HG02763 (cell line): ENCODE data around the gene RNF17.
"Not testable (repeated sequence)": the region's sequence is repeated elsewhere in the genome, so short reads cannot be mapped to it uniquely, and the experiment has no call there.

Experiments
- ATAC-seq: cut with Tn5 transposase; IDR thresholded peaks from one replicate; pipeline ENCODE4 v1.9.1; 2021; ENCODE audit warnings: mild to moderate bottlenecking, moderate library complexity; ENCODE audit not compliant: unreplicated experiment

RNF17 gene

DNA sequence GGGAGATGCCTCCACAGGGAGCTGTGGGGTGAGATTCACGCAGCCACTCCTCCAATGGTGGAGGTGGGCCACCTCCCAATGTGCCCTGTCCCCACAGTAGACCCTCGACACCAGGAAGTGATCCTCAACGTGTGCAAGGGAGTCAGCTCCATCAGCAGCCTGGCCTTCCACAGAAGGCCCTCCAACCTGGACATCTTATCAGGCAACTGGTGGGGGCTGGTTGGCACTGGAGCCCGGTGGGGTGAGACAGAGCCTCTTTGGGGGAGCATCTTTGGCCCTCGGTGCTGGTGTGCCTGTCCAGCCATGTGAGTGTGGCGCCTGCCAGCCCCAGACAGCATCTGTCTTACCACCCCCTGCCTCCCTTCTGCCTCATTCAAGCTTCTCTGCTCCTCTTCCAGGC lies 19.7 kb upstream of the RNF17 start:
- ATAC-seq: no peak

DNA sequence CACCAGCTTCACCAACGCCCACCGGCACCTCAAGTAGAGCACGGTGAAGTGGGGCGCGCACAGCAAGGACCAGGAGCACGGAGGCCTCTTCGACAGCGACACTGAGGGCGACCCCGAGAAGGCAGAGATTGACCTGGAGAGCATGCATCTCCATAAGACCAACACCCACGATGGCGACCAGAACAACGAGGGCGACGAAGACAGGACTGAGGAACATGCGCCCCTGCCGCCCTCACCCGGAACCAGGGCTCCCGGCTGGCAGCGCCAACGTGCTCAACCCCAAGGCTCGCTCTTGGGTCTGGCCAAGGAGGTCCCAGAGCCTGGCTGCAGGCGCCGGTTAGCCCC lies 18.5 kb upstream of the RNF17 start:
- no peak for ATAC-seq

DNA sequence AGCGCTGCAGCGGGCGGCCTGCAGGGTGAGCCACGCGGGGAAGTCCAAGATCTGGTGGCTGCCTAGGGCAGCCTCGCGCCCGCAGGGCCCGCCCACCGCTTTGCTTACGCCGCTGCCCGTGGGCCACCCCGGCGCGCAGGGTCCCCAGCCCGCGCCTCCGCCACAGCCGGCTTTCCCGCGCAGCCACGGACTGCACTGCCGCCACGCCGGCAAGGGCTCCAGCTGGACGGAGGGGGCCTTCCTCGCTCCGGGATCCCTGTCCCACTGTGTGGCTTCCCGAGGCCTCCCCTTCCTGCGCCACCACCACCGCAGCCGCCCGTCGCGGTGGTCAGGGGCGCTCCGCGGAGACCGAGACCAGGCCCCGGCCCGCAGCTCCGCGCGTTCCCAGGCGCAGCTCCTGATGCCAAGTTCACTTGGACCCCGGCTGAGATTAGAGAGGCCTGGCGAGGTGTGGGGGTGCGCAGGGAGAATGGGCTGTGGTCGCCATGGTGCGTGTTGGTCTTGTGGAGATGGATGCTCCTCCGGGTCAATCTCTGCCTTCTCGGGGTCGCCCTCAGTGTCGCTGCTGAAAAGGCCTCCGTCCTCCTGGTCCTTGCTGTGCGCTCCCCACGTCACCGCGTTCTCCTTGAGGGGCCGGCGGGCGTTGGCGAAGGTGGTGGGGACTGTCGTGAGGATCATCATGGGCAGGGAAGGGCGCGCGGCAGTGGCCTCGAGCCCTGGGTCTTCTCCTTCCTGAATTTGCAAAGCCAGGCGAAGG lies 17.9 kb upstream of the RNF17 start:
- no peak for ATAC-seq

DNA sequence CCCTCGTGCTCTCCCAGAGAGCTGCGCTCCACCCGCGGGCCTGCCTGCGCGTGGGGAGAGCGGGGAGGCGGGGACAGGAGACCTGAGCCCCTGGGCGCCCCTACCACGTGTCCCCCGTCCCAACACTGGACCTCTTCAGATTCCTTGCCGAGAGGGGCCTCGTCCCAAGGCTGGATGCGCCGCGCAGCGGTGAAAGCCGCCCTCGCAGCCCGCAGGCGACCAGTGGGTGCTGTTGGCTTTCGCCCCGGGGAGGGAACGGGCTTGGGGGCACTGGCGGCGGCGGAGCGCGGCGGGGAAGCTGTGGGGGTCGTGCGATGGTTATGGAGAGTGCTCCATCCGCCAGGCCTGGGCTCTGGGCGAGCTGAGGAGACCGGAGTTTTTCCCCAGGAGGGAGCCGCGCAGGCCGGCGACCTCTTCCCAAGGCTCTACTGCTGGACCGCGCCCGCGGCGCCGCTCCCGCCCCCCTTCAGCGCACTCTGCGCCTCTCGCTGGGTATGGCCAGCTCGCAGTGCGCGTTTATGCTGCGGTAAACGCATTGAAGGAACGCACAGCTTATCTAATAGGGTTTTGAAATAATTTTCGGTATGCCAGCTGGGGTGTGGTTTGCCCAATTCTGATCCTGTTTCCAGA lies 17.2 kb upstream of the RNF17 start:
- ATAC-seq: no peak

DNA sequence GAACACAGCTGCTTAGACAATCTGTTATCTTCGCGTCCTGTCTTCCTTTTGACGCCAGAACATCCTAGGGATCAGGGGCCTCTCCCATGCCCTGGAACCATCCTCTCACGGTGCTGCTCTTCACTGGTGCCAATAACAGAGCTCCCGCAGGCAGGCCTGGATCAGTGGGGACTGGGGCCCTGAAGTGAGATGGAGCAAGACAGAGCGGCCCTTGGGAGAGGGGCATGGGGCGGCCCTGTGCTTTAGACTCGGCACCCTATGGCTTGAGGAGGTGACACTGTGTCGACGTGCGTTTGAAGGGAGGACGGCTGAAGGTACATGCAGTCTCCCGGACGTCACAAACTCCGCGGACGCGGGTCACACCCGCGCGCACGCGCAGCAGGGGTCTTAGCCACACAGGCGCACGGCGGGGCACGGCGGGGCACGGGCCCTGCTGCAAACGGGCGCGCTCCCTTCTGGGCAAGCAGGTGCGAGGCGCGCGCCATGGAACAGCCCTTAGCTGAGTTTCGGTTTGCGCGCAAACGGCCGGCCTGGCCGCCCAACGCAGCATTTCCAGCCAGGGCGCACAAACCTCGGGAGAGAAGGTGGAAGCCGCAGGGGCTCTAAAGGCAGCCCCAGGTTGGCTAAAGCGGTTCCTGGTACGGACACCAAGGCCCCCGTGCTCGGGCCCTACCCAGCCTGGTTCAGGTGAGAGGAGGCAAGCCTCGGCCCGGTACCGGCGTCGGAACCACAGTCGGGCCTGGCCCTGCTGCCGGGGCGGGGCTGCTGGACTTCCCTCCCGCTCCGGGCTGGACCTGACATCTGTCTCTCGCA lies 16.5 kb upstream of the RNF17 start:
- no peak for ATAC-seq

DNA sequence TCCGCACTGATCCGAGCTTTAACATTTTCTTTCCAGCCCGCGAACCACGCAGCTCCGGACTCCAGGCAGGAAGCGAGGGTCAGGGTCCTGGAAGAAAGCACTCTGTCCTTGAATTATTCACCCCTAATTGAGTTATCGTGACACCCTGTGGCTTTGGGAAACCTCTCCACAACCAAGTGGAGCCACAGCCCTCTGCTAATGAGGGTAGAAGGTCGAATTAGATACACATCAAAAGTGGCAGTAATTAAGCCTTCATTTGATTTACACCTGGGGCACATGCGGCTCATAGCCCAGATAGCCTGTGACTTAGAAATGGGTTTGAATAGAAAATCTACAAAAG lies 15.9 kb upstream of the RNF17 start:
- no peak for ATAC-seq

DNA sequence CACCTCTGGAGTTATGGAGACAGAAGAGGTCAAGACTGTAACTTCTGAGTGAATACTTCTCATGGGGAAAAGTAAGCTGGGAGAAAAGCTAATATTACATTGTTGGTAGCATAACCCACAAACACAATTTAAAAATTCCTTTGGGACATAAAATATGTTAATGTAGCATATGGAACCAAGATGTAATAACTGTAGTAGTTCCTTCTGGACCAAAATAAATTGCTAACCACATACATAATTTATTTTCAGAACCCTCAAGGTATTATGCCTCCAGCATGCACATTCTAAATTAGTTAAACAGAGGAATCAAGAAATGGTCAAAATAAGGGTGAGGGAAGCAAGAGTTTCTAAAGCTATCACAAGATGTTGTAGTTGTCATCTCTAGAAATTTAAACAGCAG lies 4.8 kb upstream of the RNF17 start:
- no peak for ATAC-seq

DNA sequence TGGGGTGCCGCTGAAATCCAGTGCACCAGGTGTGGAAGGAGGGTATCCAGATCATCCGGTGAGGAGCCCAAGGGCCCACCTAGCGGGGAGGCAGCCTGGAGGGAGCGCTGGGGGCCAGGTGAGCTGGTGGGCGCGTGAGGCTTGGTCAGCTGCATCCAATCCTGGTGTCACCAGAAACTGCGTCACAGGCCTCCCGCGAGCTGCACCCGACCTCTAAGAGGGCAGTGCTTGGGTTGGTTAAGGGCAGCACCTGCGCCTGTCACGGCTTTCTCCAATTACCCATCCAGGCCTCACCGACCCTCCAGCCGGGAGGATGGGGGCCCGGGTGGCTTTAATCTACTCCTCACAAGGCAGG lies 284 bp downstream of the RNF17 start:
- ATAC-seq: no peak

DNA sequence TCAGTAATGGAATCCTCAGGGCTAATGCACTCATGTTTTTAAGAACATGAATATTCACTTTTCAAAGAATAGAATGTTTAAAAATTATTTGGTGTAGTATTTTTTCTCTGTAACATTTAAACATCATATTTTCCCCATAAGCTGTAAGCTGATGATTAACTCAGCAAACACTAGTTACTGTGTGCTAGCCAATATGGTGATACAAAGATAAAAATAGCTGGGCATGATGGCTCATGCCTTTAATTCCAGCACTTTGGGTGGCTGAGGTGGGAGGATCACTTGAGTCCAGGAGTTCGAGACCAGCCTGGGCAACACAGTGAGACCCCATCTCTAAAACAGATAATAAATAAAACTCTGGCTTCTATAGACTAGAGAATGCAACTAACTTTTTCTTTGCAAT lies 13.2 kb downstream of the RNF17 start:
- no peak for ATAC-seq

DNA sequence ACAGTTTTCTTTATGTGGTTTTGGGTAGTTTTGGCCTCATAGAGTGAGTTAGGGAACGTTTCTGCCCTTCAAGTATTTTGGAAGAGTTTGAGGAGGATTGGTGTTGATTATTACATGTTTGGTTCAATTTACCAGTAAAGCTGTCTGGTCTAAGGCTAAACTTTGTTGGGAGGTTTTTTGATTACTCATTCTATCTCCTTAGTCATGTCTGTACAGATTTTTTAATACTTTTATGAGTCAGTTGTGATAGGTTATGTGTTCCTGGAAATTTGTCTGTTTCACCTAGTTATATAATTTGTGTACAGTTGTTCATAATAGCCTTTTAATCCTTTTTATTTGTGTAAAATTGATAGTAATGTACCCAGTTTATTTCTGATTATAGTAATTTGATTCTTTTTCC lies 20.4 kb downstream of the RNF17 start:
- no peak for ATAC-seq

DNA sequence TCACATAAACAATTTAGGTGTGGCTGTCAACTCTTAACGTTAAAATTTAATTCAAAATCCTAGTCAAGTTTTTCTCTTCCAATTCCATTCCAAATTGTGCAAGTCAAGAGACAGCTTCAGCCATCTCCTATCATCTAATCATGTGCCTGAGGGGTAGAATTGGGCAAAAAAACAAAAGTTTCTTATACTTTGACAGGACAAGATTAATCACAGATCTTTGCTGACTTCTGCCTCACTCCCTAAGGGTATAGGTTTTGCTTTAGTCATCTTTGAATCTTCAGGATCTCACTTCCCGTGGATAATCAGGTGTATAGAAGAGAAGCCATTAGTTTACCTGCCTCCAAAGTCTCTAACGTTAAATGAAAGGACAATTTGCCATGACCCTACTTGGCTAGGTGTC lies 24.6 kb downstream of the RNF17 start:
- no peak for ATAC-seq

DNA sequence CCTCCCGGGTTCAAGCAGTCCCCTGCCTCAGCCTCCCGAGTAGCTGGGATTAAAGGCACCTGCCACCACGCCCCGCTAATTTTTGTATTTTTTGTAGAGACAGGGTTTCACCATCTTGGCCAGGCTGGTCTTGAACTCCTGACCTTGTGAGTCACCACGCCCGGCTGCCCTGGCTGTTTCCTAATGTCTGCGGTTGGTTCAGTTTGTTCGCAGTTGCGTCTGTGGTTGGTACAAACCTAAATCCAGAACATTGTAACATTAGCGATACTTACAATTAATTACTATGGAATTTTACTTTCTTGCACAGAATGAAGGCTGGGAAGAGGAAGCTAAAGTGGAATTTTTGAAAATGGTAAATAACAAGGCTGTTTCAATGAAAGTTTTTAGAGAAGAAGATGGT lies 38.1 kb downstream of the RNF17 start:
- ATAC-seq: no peak

DNA sequence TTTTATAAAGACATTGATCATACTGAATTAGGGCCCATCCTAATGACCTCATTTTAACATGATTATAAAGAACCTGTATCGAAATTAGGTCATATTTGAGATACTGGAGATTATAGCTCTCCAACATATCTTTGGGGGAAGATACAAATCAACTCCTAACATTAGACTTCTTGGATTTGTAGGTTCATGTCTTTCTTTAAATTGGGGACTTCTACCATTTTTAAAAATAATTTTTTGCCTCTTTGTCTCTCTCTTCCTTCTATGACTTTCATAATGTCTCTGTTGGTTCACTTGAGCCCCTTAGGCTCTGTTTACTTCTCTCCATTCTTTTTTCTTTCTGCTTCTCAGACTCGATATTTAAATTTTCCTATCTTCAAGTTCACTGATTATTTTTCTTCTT lies 57.2 kb downstream of the RNF17 start:
- no peak for ATAC-seq

DNA sequence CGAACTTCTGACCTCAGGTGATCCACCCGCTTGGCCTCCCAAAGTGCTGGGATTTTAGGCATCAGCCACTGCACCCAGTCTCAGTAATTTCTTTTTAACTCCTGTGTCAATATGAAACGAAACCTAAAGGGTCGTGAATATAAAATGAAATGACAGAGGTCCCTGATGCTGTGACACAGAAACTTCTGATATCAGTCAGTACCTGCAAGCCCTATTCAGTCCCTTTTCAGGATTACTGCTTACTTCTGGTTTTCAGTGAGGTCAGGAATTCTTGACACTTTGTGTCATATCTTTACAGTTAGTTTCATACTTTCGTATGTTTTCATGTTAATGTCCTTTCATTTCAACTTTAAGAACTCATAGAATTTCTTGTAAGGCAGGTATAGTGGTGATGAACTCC lies 58.7 kb downstream of the RNF17 start:
- ATAC-seq: no peak

DNA sequence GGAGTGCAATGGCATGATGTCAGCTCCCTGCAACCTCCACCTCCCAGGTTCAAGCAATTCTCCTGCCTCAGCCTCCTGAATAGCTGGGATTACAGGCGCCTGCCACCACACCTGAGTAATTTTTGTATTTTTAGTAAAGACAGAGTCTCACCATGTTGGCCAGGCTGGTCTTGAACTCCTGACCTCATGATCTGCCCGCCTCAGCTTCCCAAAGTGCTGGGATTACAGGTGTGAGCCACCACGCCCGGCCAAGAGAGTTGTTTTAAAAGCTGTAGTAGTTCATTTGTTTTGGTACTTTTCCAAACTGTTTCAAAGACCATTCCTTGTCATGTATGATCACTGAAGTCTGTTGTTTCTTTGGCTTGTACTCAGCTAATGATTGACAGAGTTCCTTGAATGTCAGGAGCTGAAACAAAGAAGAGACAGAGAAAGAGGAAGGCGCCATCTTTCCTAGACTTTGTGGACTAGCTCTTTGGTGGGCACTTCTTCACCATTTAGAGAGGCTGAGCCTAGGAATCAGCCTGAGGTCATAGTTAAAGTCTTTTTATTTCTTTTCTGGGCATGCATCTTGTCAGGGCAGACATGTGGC lies 59.2 kb downstream of the RNF17 start:
- not testable (repeated sequence) for ATAC-seq

DNA sequence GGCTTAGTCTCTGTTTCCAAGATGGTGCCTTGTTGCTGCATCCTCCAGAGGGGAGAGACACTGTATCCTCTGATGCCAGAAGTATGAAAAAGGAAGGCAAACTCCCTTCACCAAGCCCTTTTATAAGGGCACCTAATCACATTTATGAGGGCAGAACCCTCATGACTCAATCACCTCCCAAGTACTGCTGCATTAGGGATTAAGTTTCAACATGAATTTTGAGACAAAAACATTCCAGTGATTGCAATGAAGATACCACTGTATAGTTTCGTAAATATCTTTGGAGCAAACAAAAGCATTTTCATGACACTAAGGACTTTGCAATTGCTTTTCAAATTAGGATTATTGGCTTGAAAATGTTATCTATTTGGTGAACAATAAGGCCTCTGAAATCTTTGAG lies 63.8 kb downstream of the RNF17 start:
- ATAC-seq: no peak

DNA sequence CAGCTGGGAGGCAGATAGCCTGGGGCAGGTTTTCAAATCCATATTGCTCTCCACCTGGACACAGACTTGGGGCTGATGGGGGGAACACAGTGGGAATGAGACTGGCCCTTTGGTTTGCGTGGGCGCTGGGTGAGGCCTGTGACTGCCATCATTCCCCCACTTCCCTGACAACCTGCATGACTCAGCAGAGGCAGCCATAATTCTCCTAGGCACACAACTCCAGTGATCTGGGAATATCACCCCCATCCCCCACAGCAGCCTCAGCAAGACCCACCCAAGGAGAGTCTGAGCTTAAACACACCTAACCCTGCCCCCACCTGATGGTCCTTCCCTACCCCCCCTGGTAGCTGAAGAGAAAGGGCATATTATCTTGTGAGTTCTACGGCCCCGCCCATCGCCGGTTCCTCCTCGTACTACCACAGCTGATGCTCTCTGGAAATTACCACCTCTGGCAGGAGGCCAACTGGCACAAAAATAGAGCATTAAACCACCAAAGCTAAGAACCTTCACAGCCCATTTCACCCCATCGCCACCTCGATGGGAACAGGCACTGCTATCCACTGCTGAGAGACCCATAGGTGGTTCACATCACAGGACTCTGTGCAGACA lies 71.0 kb downstream of the RNF17 start:
- no peak for ATAC-seq

DNA sequence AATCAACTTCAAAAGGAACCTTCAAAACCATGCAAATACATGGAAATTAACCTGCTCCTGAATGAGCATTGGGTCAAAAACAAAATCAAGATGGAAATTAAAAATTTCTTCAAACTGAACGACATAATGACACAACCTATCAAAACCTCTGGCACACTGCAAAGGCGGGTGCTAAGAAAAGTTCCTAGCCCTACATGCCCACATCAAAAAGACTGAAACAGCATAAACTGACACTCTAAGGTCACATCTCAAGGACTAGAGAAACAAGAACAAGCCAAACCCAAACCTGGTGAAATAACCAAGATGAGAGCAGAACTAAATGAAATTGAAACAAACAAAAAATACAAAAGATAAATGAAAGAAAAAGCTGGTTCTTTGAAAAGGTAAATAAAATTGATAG lies 73.6 kb downstream of the RNF17 start:
- not testable (repeated sequence) for ATAC-seq

DNA sequence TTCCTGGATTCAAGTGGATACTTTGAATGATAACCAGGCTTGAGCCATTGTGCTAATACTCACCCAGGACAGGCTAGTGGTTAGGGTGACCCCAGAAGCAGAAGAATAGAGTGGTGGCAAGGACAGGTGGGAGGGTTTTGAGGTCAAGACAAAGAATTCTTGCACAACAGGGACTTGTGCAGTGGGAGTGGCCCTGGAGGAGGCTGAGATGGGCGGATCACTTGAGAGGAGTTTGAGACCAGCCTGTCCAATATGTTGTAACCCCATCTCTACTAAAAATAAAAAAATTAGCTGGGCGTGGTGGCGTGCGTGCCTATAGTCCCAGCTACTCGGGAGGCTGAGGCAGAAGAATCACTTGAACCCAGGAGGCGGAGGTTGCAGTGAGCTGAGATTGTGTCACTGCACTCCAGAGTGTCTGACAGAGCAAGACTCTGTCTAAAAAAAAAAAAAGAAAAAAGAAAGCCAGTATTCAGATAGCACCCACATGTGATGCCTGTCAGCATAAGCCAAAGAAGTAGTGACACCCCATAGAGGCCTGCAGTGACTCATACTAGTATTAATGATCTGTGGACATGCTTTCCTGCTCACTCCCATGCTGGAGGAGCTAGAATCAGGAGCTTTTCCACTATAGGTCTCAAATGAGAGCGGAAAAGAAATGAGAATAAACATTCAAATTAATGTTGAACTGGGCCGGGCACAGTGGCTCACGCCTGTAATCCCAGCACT lies 78.7 kb downstream of the RNF17 start:
- no peak for ATAC-seq

DNA sequence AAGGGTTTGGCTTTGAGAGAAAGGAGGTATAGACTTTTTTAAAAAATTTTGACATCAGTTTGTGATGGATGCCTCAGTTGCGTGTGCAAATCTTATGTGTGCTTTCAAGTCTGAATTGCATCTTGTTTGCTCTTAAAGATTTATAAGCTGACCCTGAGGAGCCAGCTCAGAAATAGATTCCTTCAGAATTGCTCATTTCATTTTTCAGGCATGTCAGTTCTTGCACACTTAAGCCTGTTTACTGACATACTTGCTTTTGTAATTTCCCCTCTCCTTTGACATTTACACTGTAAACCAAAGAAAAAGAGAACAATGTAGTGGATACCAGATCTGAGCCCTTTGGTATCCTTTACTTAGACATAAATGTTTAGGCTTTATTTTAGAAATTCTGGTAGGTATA lies 87.6 kb downstream of the RNF17 start:
- ATAC-seq: no peak

DNA sequence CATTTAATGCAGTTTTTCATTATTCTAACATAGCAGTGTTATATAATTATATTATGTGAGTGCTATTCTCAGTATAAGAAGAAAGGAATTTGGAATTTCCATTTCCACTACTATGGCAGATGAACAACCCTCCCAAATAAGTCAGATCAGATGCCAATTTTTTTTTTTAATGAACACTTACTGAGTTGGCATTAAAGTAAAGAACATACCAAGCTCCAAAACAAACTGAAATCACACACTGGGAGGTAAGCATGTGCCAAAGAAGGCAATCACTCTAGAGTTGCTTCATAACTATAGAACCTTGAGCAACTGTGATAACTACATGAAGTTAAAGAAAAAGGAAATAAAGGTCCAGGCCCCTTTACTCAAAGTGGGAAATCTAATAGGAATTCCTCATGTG lies 90.3 kb downstream of the RNF17 start:
- no peak for ATAC-seq
